Fibroblast of the conjunctiva (primary cell): Measurements from ENCODE around the gene RUBCNL.
A peak's percentile ranks its signal among the peaks of the same experiment; 100 is the strongest.

Experiments
- DNase-seq: peaks from one replicate; pipeline ENCODE4 v3.0.0-alpha.2; 2010; ENCODE audit warnings: low read depth

Gene RUBCNL

DNA sequence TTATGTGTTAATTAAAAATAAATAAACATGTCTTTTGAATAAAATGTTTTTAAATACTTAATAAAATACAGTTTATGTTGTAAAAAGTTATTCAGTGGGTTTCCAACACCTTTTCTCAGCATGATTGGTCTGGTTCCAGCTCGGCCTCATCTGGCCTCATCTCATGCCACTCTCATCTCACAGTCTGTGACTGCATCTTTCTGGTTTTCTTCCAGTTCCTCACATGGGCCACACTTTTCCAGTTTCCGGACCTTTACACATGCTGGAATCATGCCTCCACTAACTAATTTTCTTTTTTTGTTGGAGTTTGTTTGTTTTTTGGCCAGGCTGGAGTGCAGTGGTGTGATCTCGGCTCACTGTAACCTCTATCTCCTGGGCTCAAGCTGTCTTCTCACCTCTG lies 82.5 kb downstream of the RUBCNL start:
- DNase-seq: no peak

DNA sequence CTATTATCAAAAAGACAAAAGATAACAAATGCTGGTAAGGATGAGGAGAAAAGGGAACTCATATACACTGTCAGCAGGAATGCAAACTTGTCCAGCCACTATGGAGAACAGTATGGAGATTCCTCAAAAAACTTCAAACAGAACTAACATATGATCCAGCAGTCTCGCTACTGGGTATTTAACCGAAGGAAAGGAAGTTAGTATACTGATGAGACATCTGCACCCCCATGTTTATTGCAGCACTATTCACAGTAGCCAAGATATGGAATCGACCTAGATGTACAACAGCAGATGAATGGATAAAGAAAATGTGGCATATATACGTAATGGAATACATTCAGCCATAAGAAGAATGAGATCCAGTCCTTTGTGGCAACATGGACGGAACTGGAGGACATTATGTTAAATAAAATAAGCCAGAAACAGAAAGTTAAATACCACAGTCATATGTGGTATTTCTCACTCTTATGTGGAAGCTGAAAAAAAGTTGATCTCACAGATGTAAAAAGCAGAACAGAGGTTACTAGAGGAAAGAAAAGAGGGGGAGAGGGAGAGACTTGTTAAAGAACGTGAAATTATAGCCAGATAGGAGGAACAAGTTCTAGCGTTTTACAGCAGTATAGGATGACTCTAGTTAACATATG lies 83.2 kb downstream of the RUBCNL start:
- no peak for DNase-seq

GRCh38 chr13:46297361-46297811 lies 89.7 kb downstream of the RUBCNL start:
- no peak for DNase-seq

GRCh38 chr13:46296921-46297320 lies 90.1 kb downstream of the RUBCNL start:
- peak; percentile 93 for DNase-seq

DNA sequence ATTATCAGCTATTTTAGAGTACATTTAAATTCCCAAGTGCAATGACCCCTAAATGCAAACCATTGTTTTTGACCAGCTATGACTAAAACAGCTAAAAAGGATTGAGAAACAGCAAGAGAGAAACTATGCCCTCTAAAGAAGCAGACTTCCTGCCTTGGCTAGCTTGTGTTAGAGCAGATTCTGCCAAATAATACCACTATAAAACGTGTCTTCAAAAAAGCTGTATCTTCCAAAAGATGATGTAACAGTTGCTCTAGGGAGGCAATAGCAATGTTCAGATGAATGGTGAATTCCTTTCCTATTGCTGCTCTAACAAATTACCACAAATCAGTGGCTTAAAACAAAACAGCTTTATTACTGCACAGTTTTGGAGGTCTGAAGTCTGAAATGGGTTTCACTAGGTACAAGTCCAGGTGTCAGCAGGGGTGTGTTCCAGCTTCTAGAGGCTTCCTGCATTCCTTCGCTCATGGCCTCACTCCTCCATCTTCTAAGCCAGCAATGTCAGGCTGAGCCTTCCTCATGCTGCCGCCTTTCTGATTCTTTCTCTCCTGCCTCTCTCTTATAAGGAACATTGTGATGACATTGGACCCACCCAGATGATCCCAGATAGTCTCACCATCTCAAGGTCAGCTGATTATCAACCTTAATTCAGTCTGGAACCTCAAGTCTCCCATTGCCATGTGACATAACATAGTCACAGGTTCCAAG lies 90.8 kb downstream of the RUBCNL start:
- peak; percentile 97 for DNase-seq

- peak; percentile 88 for DNase-seq
Measured at GRCh38 chr13:46295491-46296114, 91.4 kb downstream of the RUBCNL start.

DNA sequence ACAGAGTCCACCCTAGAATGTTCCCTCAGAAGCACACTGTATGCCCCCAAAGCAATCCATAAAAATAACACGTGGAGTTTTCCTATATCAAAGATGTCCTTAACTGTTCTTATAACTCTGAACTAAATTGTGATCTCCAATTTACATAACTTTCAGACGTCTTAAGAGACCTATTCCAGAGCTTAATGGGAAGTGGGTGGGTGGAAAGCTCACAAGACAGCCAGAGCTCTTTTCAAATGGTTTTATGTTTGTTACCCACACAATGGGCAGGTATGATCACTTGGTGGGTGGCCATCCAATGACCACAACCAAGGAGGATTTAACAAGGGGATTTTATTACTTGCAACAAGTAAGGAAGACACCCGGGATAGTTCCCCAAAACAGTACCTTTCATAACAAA lies 93.6 kb downstream of the RUBCNL start:
- DNase-seq: no peak
